Psoas muscle (tissue), 7 donors: ENCODE results near the gene ZNF835. TPM values are rescaled to one million over a fixed set of nuclear protein-coding genes. Genes with fewer than 3 reads are reported as not detected.

Source experiments
- polyA plus RNA-seq, 3 donors: library from polyadenylated mRNA; stranded (reverse); fragments of 200-250 nt; gene quantifications; one replicate each; pipeline ENCODE4 v1.2.3, GENCODE V29; 2013
- total RNA-seq, 4 donors: library from RNA; stranded (reverse); fragmentation: NEBNext Ultra II Directional in 2 of 4; extraction: Animal tissue kit (Norgen Biotek cat#: 25700) in 2 of 4; gene quantifications; one replicate each; pipeline versions ENCODE4 v1.2.1 to v1.2.4, GENCODE V29; 2021 to 2023
- donor health status: healthy with polysubstance abuse.
- donor health status: DM: no; HTN: no; CAD: no; lungs with moderate emphysema.
- donor health status: Bipolar disorder and iron deficiency.
- donor health status: healthy.
- donor health status: DM: no; HTN: no; CAD: no.
- donor health status: DM: no; HTN: no; CAD: no.
- donor health status: DM: yes; HTN: yes; CAD: no.

Gene ZNF835
- total and polyA plus RNA-seq, 7 donors = 0.74 to 5.4 (median 1.1) TPM

Other genes starting within 250 kb of the ZNF835 start
- 1 to 10 TPM in 3 of 4 donors, under 1 TPM in 1; 0.90 to 5.1 (median 2.4) TPM for gene ZNF667, start 194.4 kb downstream of the ZNF835 start, total RNA-seq
- 1 to 10 TPM; 1.3 to 2.4 (median 1.7) TPM for gene ZNF667, start 194.4 kb downstream of the ZNF835 start, polyA plus RNA-seq
- 1 to 10 TPM; 5.3 to 7.3 (median 5.4) TPM for gene ZNF471, start 163.9 kb downstream of the ZNF835 start, total RNA-seq
- gene ZNF471, start 163.9 kb downstream of the ZNF835 start, polyA plus RNA-seq = 1 to 10 TPM; 1.1 to 4.0 (median 1.5) TPM
- gene ZFP28, start 132.8 kb downstream of the ZNF835 start, total RNA-seq = 1 to 10 TPM; 2.0 to 5.0 (median 3.2) TPM
- 1 to 10 TPM; 1.7 to 7.0 (median 2.9) TPM for gene ZFP28, start 132.8 kb downstream of the ZNF835 start, polyA plus RNA-seq
- 1 to 10 TPM in 3 of 4 donors, under 1 TPM in 1; 0.87 to 2.6 (median 1.6) TPM for gene ZNF470, start 104.3 kb downstream of the ZNF835 start, total RNA-seq
- 1 to 10 TPM in 2 of 3 donors, under 1 TPM in 1; 0.44 to 3.4 (median 2.1) TPM for gene ZNF470, start 104.3 kb downstream of the ZNF835 start, polyA plus RNA-seq
- gene ZNF71, start 76.5 kb downstream of the ZNF835 start, total RNA-seq = 1 to 10 TPM; 3.6 to 4.9 (median 4.7) TPM
- gene ZNF71, start 76.5 kb downstream of the ZNF835 start, polyA plus RNA-seq = 10 to 100 TPM in 1 of 3 donors, 1 to 10 TPM in 2; 3.6 to 11.7 (median 4.7) TPM
- not detected for gene SMIM17, start 28.6 kb downstream of the ZNF835 start, total RNA-seq
- gene SMIM17, start 28.6 kb downstream of the ZNF835 start, polyA plus RNA-seq = under 1 TPM in 2 of 3 donors, not detected in 1; 0.10 to 0.21 TPM
- gene PEG3, start 169.0 kb upstream of the ZNF835 start, total RNA-seq = 1 to 10 TPM in 3 of 4 donors, under 1 TPM in 1; 0.88 to 2.7 (median 2.2) TPM
- gene PEG3, start 169.0 kb upstream of the ZNF835 start, polyA plus RNA-seq = under 1 TPM; 0.08 to 0.97 (median 0.81) TPM
- not detected for gene ZIM2, start 169.0 kb upstream of the ZNF835 start, total RNA-seq
- gene ZIM2, start 169.0 kb upstream of the ZNF835 start, polyA plus RNA-seq = under 1 TPM in 1 of 3 donors, not detected in 2; 0.03 TPM